ENCODE measurements around the gene NRN1L.

- TF ChIP-seq CTCF (conservative IDR thresholded peaks at IDR 0.05; ENCODE audit: low read depth, low read length): no peak
- no peak for TF ChIP-seq EZH2 (IDR thresholded peaks at IDR 0.05; ENCODE audit: borderline replicate concordance, low read depth, low read length, poor library complexity, severe bottlenecking)
These were observed 30.2 kb downstream of the NRN1L start for GRCh38 chr16:67914758-67915495.
